Measurements from ENCODE around the gene KLHL24. TPM values are rescaled to one million over a fixed set of nuclear protein-coding genes. Genes with fewer than 3 reads are reported as not detected.
"Not testable (repeated sequence)": the region's sequence is repeated elsewhere in the genome, so short reads cannot be mapped to it uniquely, and the experiment has no call there.

KLHL24 gene
- polyA plus RNA-seq (2013, experiment 1 of 2; ENCODE audit: insufficient read length) = 5.5 TPM
- polyA plus RNA-seq (2013, experiment 2 of 2; ENCODE audit: insufficient read length) = 12.5 TPM

- DNase-seq = peak; percentile 94
These were observed at the start of gene KLHL24 for GRCh38 chr3:183635431-183636220. Gene KLHL24, plus strand, starts transcription at chr3:183635623. Its CDS starts 14,734 bp downstream, at chr3:183650357.

GRCh38 chr3:183586477-183586876, 48.9 kb upstream of the KLHL24 start:
- DNase-seq = no peak

GRCh38 chr3:183587336-183587735, 48.1 kb upstream of the KLHL24 start:
- no peak for DNase-seq

GRCh38 chr3:183590442-183590841, 45.0 kb upstream of the KLHL24 start:
- no peak for DNase-seq

GRCh38 chr3:183591881-183592521, 43.4 kb upstream of the KLHL24 start:
- DNase-seq = no peak

- no peak for DNase-seq
These were observed 42.6 kb upstream of the KLHL24 start for GRCh38 chr3:183592821-183593220.

- DNase-seq = no peak
These were observed 40.8 kb upstream of the KLHL24 start for GRCh38 chr3:183594636-183595035.

- no peak for DNase-seq
These were observed 37.5 kb upstream of the KLHL24 start for GRCh38 chr3:183597959-183598358.

- not testable (repeated sequence) for DNase-seq
These were observed 24.1 kb upstream of the KLHL24 start for GRCh38 chr3:183611326-183611725.

GRCh38 chr3:183613366-183614285, 21.8 kb upstream of the KLHL24 start:
- no peak for DNase-seq

GRCh38 chr3:183618542-183618941, 16.9 kb upstream of the KLHL24 start:
- DNase-seq = no peak

GRCh38 chr3:183619010-183619409, 16.4 kb upstream of the KLHL24 start:
- DNase-seq = no peak

- no peak for DNase-seq
These were observed 15.7 kb upstream of the KLHL24 start for GRCh38 chr3:183619624-183620251.

GRCh38 chr3:183620252-183620628, 15.2 kb upstream of the KLHL24 start:
- DNase-seq = no peak

GRCh38 chr3:183622473-183622872, 12.9 kb upstream of the KLHL24 start:
- DNase-seq = not testable (repeated sequence)

- no peak for DNase-seq
These were observed 8.4 kb upstream of the KLHL24 start for GRCh38 chr3:183626877-183627594.

GRCh38 chr3:183629546-183630301, 5.7 kb upstream of the KLHL24 start:
- DNase-seq = no peak

GRCh38 chr3:183631715-183632114, 3.7 kb upstream of the KLHL24 start:
- DNase-seq = no peak

- not testable (repeated sequence) for DNase-seq
These were observed 2.7 kb upstream of the KLHL24 start for GRCh38 chr3:183632725-183633124.

GRCh38 chr3:183634707-183635106, 716 bp upstream of the KLHL24 start:
- no peak for DNase-seq

GRCh38 chr3:183635107-183635430, 354 bp upstream of the KLHL24 start:
- DNase-seq = no peak

Data from fibroblast of skin of back (primary cell).